HEK293 (cell line): Measurements from ENCODE around the gene RBM42.

Experiments
- ZNF19 ChIP-seq: fragments of 450-650 bp; formaldehyde crosslinking; IDR thresholded peaks from 2 replicates; pipeline ENCODE4; 2016; ENCODE audit warnings: missing biosample characterization, missing genetic modification characterization, low read depth
- TF ChIP-seq, protein P1 (sequence below): fragments of 450-650 bp; formaldehyde crosslinking; IDR thresholded peaks from 2 replicates; pipeline ENCODE4 v1.5.1; 2016; ENCODE audit warnings: missing biosample characterization, missing genetic modification characterization

DNA sequence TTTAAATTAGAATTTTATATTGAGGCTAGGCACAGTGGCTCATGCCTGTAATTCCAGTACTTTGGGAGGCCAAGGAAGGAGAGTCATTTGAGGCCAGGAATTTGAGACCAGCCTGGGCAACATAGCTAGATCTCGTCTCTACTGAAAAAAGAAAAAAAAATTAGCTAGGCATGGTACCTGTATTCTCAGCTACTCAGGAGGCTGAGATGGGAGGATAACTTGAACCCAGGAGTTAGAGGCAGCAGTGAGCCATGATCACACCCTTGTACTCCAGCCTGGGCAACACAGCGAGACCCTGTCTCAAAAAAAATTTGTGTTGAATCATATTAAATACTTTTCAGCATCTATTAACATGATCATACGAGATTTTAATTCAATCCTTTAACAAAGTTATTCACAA, 38.0 kb upstream of the RBM42 start:
- TF ChIP-seq, protein P1, sequence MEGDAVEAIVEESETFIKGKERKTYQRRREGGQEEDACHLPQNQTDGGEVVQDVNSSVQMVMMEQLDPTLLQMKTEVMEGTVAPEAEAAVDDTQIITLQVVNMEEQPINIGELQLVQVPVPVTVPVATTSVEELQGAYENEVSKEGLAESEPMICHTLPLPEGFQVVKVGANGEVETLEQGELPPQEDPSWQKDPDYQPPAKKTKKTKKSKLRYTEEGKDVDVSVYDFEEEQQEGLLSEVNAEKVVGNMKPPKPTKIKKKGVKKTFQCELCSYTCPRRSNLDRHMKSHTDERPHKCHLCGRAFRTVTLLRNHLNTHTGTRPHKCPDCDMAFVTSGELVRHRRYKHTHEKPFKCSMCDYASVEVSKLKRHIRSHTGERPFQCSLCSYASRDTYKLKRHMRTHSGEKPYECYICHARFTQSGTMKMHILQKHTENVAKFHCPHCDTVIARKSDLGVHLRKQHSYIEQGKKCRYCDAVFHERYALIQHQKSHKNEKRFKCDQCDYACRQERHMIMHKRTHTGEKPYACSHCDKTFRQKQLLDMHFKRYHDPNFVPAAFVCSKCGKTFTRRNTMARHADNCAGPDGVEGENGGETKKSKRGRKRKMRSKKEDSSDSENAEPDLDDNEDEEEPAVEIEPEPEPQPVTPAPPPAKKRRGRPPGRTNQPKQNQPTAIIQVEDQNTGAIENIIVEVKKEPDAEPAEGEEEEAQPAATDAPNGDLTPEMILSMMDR (tag by site-specific recombination), result no peak
- TF ChIP-seq ZNF19, result no peak
